Thyroid gland (tissue), 4 donors: ENCODE measurements around the gene GALM.

Source experiments
- CTCF ChIP-seq, 6 experiments: fragments of 200-600 bp in 3 of 6; fragments of 450-650 bp in 3 of 6; sonication (generic) in 3 of 6; IDR thresholded peaks; one replicate each; pipeline ENCODE4 v1.5.1; 2016 to 2019; ENCODE audit warnings: antibody characterized with exemption in 6 of 6, mild to moderate bottlenecking in 2 of 6, inconsistent platforms in 1 of 6, moderate library complexity in 1 of 6
- POLR2A ChIP-seq, 2 donors: fragments of 450-650 bp; IDR thresholded peaks; one replicate each; pipeline ENCODE4 v1.6.1; 2017; ENCODE audit warnings: antibody characterized with exemption in 2 of 2, mild to moderate bottlenecking in 2 of 2, moderate library complexity in 1 of 2

- TF ChIP-seq CTCF (IDR thresholded peaks at IDR 0.05) (no peak), POLR2A (IDR thresholded peaks at IDR 0.05) (no peak)
These were observed 38.5 kb upstream of the GALM start for GRCh38 chr2:38627391-38627790.
